Activated CD4-positive, alpha-beta T cell treated with anti-CD3 and anti-CD28 coated beads, Interleukin-2, amount 10 ng/mL, durations not matched to agents 24 days and 14 days (primary cell): ENCODE measurements around the gene SPOCD1. TPM values are rescaled to one million over a fixed set of nuclear protein-coding genes. Genes with fewer than 3 reads are reported as not detected.

ENCODE experiments used
- DNase-seq: peaks from one replicate; pipeline ENCODE4 v3.0.0; 2022
- H3K27ac Mint-ChIP-seq: one replicate; pipeline ENCODE4 v1.8.0; 2022; ENCODE audit warnings: mild to moderate bottlenecking, mixed read lengths
- H3K27me3 Mint-ChIP-seq: one replicate; pipeline ENCODE4 v1.8.0; 2022; ENCODE audit warnings: mixed read lengths
- H3K36me3 Mint-ChIP-seq: one replicate; pipeline ENCODE4 v1.8.0; 2022; ENCODE audit warnings: low read depth, mild to moderate bottlenecking, mixed read lengths
- H3K4me1 Mint-ChIP-seq: one replicate; pipeline ENCODE4 v1.8.0; 2021; ENCODE audit warnings: mixed read lengths
- H3K4me3 Mint-ChIP-seq: one replicate; pipeline ENCODE4 v1.8.0; 2022; ENCODE audit warnings: mild to moderate bottlenecking, moderate library complexity, mixed read lengths
- H3K9me3 Mint-ChIP-seq: one replicate; pipeline ENCODE4 v1.8.0; 2021; ENCODE audit warnings: mixed read lengths
- intact Hi-C: fragments of 100-400 bp; cut with micrococcal nuclease; formaldehyde crosslinking; loops from one replicate; pipeline ENCODE4 v1.15.1; 2023
- total RNA-seq: library from RNA; stranded (reverse); gene quantifications from 2 replicates; pipeline ENCODE4 v1.2.3, GENCODE V29; 2022

SPOCD1 gene
- total RNA-seq, 1 donor from 2014 or later: not detected

DNA sequence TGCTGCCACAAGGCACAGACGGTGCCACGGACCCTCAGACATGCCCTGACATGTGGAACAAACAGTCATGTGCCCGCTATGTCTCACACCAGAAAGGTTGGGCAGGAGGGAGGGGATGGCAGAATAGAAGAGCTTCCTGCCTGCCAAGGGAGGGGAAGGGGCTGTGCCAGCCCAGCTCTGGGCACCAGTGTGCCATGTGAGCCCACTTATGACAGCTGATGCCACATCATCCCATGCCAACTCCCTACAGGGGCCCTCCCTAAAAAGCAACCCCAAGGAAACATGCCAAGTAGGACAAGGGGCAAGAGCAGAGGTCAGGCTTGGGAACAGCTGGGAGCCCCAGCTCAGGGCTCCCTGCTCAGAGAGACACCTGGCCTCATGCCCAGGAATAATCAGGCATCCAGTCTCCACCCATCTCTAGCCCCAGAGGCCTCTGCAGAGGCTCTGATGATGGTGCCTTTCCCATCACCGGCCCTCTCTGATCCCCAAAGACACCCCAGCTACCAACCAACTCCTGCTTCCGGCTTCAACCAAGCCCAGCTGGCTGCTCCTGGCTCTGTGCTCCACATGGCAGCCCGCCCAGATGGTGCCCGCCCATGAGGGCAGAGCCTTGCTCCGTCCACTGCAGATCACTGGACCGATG lies 62.0 kb downstream of the SPOCD1 start:
- Mint-ChIP-seq H3K9me3 (no peaks in the 10 kb centered on the region), H3K27ac (no peak overlapping the region), H3K27me3 (peaks cover 20% of the 10 kb centered on the region), H3K36me3 (no peaks in the 10 kb centered on the region), H3K4me3 (no peak overlapping the region), H3K4me1 (peaks cover 14% of the 10 kb centered on the region)
- no peak for DNase-seq
- intact Hi-C loops: no loop called here

DNA sequence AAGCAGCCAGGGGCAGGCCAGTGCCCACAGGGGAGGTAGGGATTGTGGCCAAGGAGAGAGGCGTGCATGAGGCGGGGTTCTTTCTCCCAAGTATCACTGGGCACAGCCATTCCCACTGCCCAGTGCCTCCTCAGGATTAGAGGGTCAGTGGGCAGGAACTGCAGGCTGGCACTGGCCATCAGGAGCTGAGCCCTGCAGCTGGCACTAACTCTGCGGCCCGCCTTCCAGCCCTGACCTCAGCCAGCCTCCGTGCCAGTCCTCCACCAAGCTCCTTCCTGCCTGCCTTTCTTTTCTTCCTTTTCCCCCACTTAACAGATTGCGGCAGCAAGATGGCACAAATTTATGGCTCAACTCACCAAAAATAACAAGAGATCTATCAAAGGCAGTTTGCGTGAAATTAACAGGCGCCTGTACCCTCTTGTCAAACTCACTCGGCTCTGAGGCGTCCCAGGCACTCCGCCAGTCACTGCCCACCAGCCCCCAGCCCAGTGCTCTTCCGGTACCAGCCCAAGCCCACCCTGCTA lies 62.8 kb downstream of the SPOCD1 start:
- peaks cover 14% of the 10 kb centered on the region for H3K4me1 Mint-ChIP-seq
- no peak overlapping the region for H3K4me3 Mint-ChIP-seq
- DNase-seq: no peak
- H3K36me3 Mint-ChIP-seq: no peaks in the 10 kb centered on the region
- no peaks in the 10 kb centered on the region for H3K9me3 Mint-ChIP-seq
- intact Hi-C loops: no loop called here
- H3K27me3 Mint-ChIP-seq: peaks cover 20% of the 10 kb centered on the region
- H3K27ac Mint-ChIP-seq: no peak overlapping the region

DNA sequence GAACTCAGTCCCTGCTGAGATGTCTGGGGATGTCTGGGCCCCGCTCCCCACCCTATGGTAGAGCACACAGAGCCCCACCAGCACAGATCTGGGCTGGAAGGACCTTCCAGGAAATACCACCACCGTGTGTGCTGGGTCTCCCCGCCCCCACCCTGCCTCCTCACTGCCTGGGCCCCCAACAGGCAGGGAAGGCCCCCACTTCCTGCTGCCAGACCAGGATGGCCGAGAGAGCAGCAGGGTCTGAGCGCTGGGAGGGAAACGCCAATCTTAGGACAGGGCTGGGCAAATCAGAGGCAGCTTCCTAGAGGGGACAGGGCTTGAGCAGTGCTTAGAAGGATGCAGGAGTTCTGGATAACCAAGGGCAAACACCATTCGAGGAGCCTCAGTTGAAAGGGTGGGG lies 63.6 kb downstream of the SPOCD1 start:
- Mint-ChIP-seq H3K36me3 (no peaks in the 10 kb centered on the region), H3K4me1 (peaks cover 14% of the 10 kb centered on the region), H3K9me3 (no peaks in the 10 kb centered on the region), H3K27me3 (peaks cover 20% of the 10 kb centered on the region), H3K27ac (no peak overlapping the region), H3K4me3 (no peak overlapping the region)
- DNase-seq: no peak
- intact Hi-C loops: no loop called here

DNA sequence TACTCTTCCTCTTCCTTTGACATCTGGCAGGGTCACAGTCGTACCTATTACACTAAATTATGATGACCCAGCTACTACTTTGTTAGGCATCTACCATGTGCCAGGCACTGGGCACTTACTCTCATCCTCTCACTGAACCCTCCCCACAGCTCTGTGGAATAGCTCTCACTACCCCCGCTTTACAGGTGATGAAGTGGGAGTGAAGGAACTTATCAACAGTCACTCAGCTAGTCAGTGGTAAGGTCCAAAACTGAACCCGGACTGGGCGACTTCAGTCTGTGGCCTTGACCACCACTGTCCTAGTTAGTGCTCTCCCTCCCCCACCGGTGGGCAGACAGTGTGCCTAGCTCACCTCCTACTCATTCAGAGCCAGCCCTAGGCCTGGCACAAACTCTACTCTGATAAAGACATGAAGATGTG lies 64.0 kb downstream of the SPOCD1 start:
- Mint-ChIP-seq H3K4me3 (no peak overlapping the region), H3K27ac (no peak overlapping the region), H3K4me1 (peaks cover 14% of the 10 kb centered on the region), H3K9me3 (no peaks in the 10 kb centered on the region), H3K27me3 (peaks cover 21% of the 10 kb centered on the region), H3K36me3 (no peaks in the 10 kb centered on the region)
- intact Hi-C loops: no loop called here
- no peak for DNase-seq

DNA sequence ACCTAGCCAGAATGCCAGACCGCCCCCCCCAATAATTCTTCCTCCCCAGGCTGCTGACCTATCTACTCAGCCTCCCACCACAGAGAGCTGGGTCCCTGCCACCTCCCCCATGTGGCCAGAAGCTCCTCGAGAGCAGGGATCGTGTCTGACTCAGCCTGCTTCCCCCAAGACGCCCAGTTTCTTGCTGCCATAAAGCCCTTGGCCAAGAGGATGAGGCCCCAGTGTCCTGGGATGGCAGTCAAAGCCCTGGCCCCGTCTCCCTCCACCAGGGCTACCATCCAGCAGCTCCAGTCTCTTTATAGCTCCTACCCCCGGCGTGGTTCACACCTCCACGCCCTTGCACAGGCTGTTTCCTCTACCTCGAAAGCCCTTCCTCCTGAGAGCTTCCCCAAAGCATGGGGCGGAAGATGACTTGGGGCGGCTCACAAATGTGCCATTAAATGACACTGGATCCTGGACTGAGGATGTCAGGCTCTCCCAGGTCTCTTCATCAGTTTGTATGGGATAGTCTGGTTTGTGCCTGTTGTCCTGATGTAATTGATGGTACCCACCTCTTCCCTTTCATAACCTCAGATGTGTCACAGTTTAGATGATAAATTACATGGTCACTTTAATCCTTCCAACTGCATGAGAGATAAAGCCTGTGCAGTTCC lies 64.8 kb downstream of the SPOCD1 start:
- Mint-ChIP-seq H3K27ac (no peak overlapping the region), H3K4me3 (no peak overlapping the region), H3K9me3 (no peaks in the 10 kb centered on the region), H3K4me1 (peaks cover 14% of the 10 kb centered on the region), H3K27me3 (peaks cover 21% of the 10 kb centered on the region), H3K36me3 (no peaks in the 10 kb centered on the region)
- intact Hi-C loops: no loop called here
- peak; percentile 66 for DNase-seq

DNA sequence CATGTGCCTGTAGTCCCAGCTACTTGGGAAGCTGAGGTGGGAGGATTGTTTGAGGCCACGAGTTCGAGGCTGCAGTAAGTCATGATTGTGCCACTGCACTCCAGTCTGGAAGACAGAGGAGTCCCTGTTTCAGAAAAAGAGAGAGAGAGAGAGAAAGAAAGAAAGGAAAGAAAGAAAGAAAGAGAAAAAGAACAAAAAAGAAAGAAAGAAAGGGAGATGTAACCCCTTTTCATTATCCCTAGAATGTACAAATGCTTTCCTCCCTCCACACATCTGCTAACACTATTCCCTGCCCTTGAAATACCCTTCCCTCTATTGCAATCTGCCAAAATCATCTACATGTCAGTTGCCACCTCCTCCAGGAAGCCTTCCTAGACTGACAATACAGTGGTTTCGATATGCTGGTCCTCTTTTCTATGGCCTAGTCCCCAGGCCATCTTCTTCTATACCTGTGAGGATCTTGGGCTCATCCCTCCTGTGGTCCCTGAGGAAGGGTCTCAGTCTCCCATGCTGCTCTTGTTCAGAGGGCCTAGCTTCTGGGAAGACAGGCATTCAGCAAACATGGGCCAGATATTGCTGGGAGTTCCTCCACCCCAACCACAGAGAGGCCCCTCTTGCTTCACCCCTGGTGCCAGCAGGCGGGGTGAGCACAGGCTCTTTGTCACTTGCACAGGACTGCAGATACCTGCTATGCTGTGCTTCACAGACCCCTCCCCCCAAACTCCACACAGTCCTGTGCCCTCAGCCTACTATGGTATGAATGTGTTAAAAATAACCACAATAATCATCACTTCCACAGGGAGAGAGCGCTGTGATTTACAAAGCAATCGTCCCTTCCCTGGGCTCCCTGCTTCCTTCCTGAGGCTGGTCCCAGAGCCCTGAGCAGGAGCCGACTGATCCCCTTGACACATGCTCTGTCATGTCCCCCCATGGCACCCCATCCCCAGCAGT lies 65.8 kb downstream of the SPOCD1 start:
- Mint-ChIP-seq H3K27ac (no peak overlapping the region), H3K36me3 (no peaks in the 10 kb centered on the region), H3K4me1 (peaks cover 14% of the 10 kb centered on the region), H3K27me3 (peaks cover 21% of the 10 kb centered on the region), H3K4me3 (no peak overlapping the region), H3K9me3 (no peaks in the 10 kb centered on the region)
- DNase-seq: no peak
- intact Hi-C loops: no loop called here

DNA sequence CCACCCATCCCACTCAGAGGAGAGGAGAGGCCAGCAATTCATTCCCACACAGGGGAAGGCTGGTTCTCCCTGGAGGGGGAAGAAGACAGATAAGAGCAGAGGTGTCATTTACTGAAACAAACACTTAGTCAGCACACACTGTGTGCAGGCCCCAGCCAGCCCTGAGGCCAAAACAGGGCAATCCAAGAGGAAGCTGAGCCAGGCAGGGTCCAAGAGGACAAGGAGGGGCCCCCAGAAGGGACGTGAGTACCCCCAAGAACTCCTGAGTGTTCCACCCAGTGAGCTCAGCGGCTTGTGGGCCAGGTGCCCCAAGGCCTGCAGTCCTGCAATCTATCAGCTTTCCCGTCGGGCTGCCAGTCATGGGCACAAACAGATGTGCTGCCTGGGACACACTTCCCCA lies 67.5 kb downstream of the SPOCD1 start:
- Mint-ChIP-seq H3K27me3 (peaks cover 21% of the 10 kb centered on the region), H3K9me3 (no peaks in the 10 kb centered on the region), H3K36me3 (no peaks in the 10 kb centered on the region), H3K27ac (no peak overlapping the region), H3K4me3 (no peak overlapping the region), H3K4me1 (peaks cover 14% of the 10 kb centered on the region)
- intact Hi-C loops: no loop called here
- no peak for DNase-seq

DNA sequence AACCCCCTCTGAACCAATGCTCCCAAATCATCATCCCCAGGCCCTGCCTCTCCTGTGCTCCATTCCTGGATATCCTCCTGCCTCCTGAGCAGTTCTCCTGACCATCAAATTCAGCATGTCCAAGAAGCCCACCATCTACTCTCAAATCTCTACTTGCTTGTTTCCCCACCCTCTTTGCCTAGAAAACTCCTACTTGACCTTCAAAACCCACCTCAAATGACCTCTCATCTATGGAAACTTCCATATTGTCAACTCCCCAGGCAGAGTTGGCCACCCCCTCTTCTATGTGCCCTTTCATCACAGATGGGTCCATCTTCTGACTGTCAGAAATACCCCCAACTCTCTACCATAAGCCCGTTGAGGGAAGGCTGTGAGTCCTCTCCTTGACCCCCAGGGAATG lies 68.5 kb downstream of the SPOCD1 start:
- peaks cover 21% of the 10 kb centered on the region for H3K27me3 Mint-ChIP-seq
- H3K36me3 Mint-ChIP-seq: no peaks in the 10 kb centered on the region
- no peaks in the 10 kb centered on the region for H3K9me3 Mint-ChIP-seq
- peaks cover 14% of the 10 kb centered on the region for H3K4me1 Mint-ChIP-seq
- H3K4me3 Mint-ChIP-seq: no peak overlapping the region
- H3K27ac Mint-ChIP-seq: no peak overlapping the region
- no peak for DNase-seq
- intact Hi-C loops: no loop called here

DNA sequence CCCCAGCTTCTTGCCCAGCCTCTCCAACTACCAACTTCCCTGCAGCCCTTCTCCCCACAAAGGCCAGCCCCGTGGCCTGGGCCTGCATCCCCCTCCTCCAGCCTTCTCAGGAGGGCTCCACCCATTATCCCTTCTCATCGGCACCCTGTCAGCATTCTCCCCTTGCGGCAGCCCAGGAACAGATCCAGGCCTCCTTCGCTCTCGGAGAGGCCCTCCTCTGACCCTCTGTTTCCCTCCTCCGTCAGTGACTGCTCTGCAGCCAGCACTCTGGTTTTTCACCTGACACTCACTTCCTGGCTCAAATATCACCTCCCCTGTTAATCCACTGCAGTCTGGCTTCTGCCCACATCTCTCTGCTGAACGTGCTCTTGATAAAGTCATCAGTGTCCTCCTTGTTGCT lies 69.1 kb downstream of the SPOCD1 start:
- intact Hi-C loops: no loop called here
- Mint-ChIP-seq H3K4me3 (no peak overlapping the region), H3K27me3 (peaks cover 17% of the 10 kb centered on the region), H3K27ac (no peak overlapping the region), H3K9me3 (no peaks in the 10 kb centered on the region), H3K36me3 (no peaks in the 10 kb centered on the region), H3K4me1 (peaks cover 10% of the 10 kb centered on the region)
- DNase-seq: no peak

DNA sequence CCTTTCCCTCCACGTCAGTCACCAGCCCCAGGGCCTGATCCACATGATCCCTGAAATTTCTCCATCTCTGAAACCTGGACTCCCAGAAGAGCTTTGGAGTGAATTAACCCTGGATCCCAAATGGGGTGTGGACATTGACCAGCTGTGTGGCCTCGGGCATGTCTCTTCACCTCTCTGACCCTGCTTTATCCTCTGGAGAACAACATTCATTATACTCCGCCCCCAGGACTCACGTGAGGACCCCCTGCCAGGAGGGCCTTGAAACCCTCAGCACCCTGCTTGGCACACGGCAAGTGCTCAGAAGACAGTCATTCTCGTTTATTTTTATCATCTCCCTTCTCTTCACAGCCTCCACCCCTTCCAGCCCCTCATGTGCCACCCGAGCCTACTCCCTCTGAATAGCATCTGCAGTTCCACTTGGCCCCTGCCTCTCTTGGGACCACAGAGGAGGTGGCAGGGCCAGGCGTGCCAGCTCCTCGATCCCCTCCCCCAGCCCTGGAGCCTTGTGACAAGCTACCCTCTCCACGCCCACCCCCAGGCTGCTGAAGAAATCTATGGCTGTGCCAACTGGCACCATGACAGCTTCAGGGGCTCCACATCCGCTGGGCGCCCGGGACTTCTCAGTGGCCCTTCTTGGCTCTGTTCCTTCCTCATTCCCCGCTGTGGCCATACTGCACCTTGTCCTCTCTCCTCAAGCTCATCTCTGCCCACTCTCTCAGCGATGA lies 69.7 kb downstream of the SPOCD1 start:
- DNase-seq: no peak
- Mint-ChIP-seq H3K27me3 (peaks cover 13% of the 10 kb centered on the region), H3K4me1 (peaks cover 7% of the 10 kb centered on the region), H3K36me3 (no peaks in the 10 kb centered on the region), H3K27ac (no peak overlapping the region), H3K9me3 (no peaks in the 10 kb centered on the region), H3K4me3 (no peak overlapping the region)
- intact Hi-C loops: loop anchor here (1.0 kb wide), 1 partner anchor 82 kb away; no protein-coding TSS in a partner anchor

DNA sequence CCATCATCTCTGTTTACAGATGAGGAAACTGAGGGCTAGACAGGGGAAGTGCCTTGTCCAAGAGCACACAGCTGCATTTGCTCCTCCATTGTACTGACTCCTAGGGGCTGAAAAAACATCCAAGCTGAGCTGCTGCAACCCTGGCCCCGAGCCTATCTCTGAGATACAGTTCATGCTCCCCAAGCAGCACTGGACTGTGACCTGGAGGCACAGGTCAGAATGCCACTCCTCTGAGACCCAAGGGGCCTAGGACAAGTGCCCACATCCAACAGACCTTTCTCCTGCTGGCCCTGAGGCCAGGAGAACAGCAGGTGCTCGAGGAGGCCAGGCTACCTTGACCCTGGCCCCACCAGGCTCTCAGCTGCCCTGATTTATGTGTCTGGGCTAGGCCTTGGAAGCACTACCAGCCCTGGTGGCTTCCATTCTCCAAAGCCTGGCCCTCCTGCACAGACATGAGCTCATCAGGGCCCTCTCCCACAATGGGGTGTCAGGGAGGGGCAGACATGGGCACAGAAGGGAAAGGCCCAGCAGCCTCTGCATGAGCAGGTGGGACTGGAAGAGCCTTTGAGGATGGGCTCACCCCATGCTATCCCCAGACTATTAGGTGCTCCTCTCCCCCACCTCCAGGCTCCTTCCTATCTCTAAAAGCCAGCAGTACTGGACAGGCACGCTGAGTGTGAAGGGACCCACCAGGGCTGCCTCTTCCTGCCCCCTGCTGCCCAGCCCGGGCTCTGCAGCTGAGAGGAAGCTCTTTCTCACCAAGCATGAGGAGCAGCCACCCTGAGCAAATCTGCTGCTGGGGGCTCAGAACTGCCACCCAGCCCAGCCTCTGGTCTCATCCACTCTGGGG lies 70.5 kb downstream of the SPOCD1 start:
- H3K27me3 Mint-ChIP-seq: peaks cover 13% of the 10 kb centered on the region
- H3K9me3 Mint-ChIP-seq: no peaks in the 10 kb centered on the region
- H3K4me3 Mint-ChIP-seq: no peak overlapping the region
- H3K36me3 Mint-ChIP-seq: no peaks in the 10 kb centered on the region
- H3K4me1 Mint-ChIP-seq: no peaks in the 10 kb centered on the region
- intact Hi-C loops: loop anchor here (1.0 kb wide), 1 partner anchor 81 kb away; no protein-coding TSS in a partner anchor
- DNase-seq: peak; percentile 88
- H3K27ac Mint-ChIP-seq: no peak overlapping the region

DNA sequence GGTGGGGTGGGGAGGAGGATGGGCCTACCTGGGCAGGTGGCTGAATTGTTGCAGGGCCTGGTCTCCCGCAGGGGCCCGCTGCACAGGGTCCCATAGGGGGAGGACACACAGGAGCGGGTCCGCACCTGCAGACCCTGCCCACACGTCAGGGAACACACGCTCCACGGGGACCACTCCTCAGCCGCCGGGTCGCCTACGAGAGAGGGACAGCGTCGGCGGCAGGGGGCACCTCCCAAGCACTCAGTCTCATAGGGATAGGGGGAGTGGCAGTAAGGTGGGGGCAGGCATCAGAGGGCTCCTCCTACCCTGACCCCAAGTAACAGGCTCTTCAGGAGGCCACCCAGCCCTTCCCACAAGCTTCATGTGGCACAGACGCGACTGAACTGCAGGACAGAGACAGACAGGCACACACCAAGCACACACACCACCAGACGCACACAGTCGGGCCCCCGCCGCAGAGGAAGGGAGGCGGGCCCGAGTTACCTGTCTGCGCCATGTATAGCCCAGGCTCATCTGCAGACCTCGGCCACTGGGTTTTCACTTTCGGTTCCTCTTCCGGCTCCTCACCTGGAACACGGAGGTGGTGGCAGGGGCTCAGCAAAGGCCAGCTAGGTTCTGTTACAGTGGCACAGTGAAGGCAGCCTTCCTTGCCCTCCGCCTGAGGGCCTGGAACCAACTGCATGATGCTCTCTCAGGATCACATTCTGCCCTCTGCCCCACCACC lies 71.5 kb downstream of the SPOCD1 start:
- Mint-ChIP-seq H3K27me3 (peaks cover 11% of the 10 kb centered on the region), H3K4me3 (no peak overlapping the region), H3K4me1 (peaks cover 5% of the 10 kb centered on the region), H3K27ac (no peak overlapping the region), H3K36me3 (no peaks in the 10 kb centered on the region), H3K9me3 (no peaks in the 10 kb centered on the region)
- no peak for DNase-seq
- intact Hi-C loops: no loop called here
